ENCODE results near the gene OR5I1.

DNA sequence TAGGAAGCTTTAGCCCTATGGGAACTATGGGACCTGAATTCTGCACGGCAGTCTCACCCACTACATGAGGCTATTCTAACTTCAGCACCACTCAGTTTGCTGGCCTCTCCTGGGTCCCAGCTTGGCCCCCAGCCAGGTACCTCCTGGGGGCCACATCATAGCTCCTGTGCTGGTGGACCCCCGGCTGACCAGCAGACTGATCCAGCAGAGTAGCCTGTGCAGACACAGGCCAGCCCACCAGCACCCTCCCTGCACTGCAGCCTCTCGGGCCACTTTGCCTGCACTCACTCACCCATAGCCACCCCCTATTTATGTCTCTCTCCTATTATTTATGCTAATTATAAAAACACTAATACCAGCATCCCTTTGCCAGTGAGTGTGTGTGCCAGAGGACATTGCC lies 34.7 kb upstream of the OR5I1 start:
- TF ChIP-seq, protein P1, sequence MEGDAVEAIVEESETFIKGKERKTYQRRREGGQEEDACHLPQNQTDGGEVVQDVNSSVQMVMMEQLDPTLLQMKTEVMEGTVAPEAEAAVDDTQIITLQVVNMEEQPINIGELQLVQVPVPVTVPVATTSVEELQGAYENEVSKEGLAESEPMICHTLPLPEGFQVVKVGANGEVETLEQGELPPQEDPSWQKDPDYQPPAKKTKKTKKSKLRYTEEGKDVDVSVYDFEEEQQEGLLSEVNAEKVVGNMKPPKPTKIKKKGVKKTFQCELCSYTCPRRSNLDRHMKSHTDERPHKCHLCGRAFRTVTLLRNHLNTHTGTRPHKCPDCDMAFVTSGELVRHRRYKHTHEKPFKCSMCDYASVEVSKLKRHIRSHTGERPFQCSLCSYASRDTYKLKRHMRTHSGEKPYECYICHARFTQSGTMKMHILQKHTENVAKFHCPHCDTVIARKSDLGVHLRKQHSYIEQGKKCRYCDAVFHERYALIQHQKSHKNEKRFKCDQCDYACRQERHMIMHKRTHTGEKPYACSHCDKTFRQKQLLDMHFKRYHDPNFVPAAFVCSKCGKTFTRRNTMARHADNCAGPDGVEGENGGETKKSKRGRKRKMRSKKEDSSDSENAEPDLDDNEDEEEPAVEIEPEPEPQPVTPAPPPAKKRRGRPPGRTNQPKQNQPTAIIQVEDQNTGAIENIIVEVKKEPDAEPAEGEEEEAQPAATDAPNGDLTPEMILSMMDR (conservative IDR thresholded peaks at IDR 0.05; ENCODE audit: low read depth, low read length), result no peak
- TF ChIP-seq POLR2A (IDR thresholded peaks at IDR 0.05; ENCODE audit: low read depth, low read length) (no peak), RAD21 (IDR thresholded peaks at IDR 0.05; ENCODE audit: low read length) (no peak), CEBPB (IDR thresholded peaks at IDR 0.05; ENCODE audit: low read depth, low read length) (no peak), NFE2L2 (IDR thresholded peaks at IDR 0.05; ENCODE audit: low read depth, low read length) (no peak), MXI1 (IDR thresholded peaks at IDR 0.05; ENCODE audit: borderline replicate concordance, low read depth, low read length) (no peak), FOS (IDR thresholded peaks at IDR 0.05; ENCODE audit: low read depth, low read length) (no peak), BHLHE40 (IDR thresholded peaks at IDR 0.05; ENCODE audit: low read depth, low read length) (no peak), CHD1 (IDR thresholded peaks at IDR 0.05; ENCODE audit: low read depth, low read length) (no peak), RCOR1 (IDR thresholded peaks at IDR 0.05; ENCODE audit: insufficient replicate concordance, low read length) (no peak), RFX5 (IDR thresholded peaks at IDR 0.05; ENCODE audit: low read depth, low read length) (no peak), MAFK (IDR thresholded peaks at IDR 0.05; ENCODE audit: low read depth, low read length) (no peak), SMC3 (IDR thresholded peaks at IDR 0.05; ENCODE audit: low read depth, low read length) (no peak)
- TF ChIP-seq, protein P2, sequence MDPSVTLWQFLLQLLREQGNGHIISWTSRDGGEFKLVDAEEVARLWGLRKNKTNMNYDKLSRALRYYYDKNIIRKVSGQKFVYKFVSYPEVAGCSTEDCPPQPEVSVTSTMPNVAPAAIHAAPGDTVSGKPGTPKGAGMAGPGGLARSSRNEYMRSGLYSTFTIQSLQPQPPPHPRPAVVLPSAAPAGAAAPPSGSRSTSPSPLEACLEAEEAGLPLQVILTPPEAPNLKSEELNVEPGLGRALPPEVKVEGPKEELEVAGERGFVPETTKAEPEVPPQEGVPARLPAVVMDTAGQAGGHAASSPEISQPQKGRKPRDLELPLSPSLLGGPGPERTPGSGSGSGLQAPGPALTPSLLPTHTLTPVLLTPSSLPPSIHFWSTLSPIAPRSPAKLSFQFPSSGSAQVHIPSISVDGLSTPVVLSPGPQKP (IDR thresholded peaks at IDR 0.05; ENCODE audit: borderline replicate concordance, low read depth, low read length), result no peak
